PC-9 (cell line): ENCODE measurements around the gene KBTBD12.

Source experiments
- EZH2 ChIP-seq: fragments of 200-600 bp; sonication (generic); IDR thresholded peaks from 2 replicates; pipeline ENCODE4 v1.8.0; 2017; ENCODE audit warnings: antibody characterized with exemption, low read depth
- TF ChIP-seq, protein P1 (sequence below): fragments of 200-600 bp; sonication (generic); conservative IDR thresholded peaks from 2 replicates; pipeline ENCODE4 v1.6.1; 2017; ENCODE audit warnings: mixed run types, antibody characterized with exemption, mild to moderate bottlenecking, moderate library complexity

DNA sequence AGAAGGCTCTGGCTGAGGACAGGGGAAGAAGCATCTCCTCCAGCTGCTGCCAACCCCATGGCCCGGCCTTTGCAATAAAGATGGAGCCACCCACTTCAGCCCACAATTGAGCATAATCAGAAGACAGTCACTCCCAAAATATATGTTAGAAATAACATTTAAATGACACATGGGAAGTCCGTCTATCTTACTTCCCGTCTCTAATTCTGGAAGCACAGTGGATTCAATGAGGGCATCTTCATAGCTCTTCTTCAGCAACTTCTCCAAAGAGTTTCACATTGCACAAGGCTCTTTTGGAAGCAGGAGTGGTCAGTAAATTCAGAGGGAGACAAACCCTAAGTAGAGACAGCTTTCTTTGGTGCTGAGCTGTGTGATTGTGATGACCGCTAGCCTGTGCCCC is 70.2 kb downstream of the KBTBD12 start:
- TF ChIP-seq, protein P1, sequence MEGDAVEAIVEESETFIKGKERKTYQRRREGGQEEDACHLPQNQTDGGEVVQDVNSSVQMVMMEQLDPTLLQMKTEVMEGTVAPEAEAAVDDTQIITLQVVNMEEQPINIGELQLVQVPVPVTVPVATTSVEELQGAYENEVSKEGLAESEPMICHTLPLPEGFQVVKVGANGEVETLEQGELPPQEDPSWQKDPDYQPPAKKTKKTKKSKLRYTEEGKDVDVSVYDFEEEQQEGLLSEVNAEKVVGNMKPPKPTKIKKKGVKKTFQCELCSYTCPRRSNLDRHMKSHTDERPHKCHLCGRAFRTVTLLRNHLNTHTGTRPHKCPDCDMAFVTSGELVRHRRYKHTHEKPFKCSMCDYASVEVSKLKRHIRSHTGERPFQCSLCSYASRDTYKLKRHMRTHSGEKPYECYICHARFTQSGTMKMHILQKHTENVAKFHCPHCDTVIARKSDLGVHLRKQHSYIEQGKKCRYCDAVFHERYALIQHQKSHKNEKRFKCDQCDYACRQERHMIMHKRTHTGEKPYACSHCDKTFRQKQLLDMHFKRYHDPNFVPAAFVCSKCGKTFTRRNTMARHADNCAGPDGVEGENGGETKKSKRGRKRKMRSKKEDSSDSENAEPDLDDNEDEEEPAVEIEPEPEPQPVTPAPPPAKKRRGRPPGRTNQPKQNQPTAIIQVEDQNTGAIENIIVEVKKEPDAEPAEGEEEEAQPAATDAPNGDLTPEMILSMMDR = no peak
- TF ChIP-seq EZH2 = no peak
